Suppressor macrophage (primary cell): ENCODE data around the gene SMCR8.
A peak's percentile ranks its signal among the peaks of the same experiment; 100 is the strongest.
"Not testable (repeated sequence)": the region's sequence is repeated elsewhere in the genome, so short reads cannot be mapped to it uniquely, and the experiment has no call there.

ENCODE experiments used
- DNase-seq, 4 experiments: peaks; one replicate each; pipeline ENCODE4 v3.0.0-alpha.2; 2020 to 2022
- total RNA-seq, 17 experiments: gene quantifications; one replicate each; lab custom pipeline; 2026; ENCODE audit warnings: mixed read lengths in 6 of 17, inconsistent platforms in 3 of 17; lab: John Stamatoyannopoulos, UW

Gene SMCR8, protein sequence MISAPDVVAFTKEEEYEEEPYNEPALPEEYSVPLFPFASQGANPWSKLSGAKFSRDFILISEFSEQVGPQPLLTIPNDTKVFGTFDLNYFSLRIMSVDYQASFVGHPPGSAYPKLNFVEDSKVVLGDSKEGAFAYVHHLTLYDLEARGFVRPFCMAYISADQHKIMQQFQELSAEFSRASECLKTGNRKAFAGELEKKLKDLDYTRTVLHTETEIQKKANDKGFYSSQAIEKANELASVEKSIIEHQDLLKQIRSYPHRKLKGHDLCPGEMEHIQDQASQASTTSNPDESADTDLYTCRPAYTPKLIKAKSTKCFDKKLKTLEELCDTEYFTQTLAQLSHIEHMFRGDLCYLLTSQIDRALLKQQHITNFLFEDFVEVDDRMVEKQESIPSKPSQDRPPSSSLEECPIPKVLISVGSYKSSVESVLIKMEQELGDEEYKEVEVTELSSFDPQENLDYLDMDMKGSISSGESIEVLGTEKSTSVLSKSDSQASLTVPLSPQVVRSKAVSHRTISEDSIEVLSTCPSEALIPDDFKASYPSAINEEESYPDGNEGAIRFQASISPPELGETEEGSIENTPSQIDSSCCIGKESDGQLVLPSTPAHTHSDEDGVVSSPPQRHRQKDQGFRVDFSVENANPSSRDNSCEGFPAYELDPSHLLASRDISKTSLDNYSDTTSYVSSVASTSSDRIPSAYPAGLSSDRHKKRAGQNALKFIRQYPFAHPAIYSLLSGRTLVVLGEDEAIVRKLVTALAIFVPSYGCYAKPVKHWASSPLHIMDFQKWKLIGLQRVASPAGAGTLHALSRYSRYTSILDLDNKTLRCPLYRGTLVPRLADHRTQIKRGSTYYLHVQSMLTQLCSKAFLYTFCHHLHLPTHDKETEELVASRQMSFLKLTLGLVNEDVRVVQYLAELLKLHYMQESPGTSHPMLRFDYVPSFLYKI
- total RNA-seq: 55.7 to 157 (median 110) reads per million in 17 experiments

GRCh38 chr17:18314731-18315561 is at the start of gene SMCR8, which contains the start of gene TOP3A:
Gene SMCR8, plus strand, starts transcription at chr17:18315293. Its CDS starts 497 bp downstream, at chr17:18315790.
Gene TOP3A, minus strand, starts transcription at chr17:18314994. Its CDS starts 216 bp downstream, at chr17:18314778.
- DNase-seq: peak; percentile 97 to 99 (median 98)

DNA sequence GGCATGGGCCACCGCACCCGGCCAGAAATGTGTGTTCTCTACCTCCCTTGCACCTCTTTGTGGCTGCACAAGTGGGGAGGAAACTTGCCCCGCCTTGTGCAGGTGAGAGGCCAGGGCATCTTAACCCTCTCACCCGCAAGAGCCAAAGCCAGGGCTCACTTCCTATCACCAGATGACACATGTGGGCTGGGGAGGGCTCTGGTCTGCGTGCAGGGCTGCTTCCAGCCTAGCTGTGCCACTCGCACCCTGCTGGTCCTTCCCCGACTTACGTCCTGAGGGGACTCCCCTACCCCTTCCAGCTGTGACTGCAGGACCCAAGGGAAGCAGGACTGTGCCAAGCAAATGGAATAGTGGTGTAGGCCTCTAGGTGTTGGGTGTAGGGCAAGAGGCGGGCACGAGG is 47.7 kb upstream of the SMCR8 start:
- DNase-seq: no peak

DNA sequence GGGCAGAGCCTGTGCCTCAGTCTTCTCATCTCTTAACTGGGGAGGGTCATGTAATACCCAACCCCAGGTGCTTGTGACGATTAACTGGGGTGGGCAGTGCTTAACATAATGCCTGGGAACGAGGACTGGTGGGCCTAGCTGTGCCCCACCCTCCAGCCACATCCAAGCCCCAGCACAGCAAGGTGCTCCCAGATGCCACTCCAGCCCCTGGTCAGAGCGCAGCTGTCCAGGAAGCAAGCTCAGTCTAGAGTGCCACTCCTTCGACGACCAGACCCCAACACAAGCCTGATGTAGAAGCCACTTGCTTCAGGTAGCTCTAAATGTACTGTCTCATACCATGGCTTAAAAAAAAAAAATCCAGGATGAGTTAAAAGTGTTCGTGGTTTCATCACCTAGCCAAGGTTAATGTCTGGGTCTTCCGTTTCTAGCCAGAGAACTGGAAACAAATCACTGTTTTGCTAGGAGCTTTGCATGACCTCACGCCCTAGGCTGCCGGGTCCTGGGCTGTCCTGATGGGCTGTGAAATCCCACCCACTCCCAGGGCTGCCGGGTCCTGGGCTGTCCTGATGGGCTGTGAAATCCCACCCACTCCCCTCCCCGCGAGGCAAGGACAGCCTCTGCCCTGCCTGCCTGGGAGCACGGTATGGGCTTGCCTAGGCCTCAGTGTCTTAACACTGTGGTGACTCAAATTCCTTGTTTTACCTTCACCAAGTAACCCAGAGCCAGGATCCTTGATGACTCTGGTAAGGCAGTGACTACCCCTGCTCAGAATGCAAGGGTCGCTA is 47.0 kb upstream of the SMCR8 start:
- DNase-seq: no peak

- no peak for DNase-seq
Observed at GRCh38 chr17:18270046-18270931, 44.8 kb upstream of the SMCR8 start.

GRCh38 chr17:18277076-18277475 is 38.0 kb upstream of the SMCR8 start:
- DNase-seq: no peak

DNA sequence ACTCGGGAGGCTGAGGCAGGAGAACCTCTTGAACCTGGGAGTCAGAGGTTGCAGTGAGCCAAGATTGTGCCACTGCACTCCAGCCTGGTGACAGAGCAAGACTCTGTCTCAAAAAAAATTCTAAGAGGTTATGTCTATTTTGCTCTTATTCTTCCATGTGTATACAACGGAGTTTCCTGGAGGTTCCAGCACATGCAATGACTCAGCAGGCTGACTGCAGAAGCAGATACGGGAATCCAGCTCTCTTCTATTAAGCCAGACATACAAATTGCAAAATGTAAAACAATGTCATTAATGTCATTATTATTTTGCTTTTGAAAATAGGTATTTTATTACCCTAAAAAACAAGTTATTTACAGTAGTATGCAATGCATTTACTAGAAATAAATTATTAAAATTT is 36.2 kb upstream of the SMCR8 start:
- DNase-seq: no peak

GRCh38 chr17:18280249-18280648 is 34.8 kb upstream of the SMCR8 start:
- no peak for DNase-seq

- DNase-seq: no peak
Observed at GRCh38 chr17:18280766-18281371, 34.2 kb upstream of the SMCR8 start.

DNA sequence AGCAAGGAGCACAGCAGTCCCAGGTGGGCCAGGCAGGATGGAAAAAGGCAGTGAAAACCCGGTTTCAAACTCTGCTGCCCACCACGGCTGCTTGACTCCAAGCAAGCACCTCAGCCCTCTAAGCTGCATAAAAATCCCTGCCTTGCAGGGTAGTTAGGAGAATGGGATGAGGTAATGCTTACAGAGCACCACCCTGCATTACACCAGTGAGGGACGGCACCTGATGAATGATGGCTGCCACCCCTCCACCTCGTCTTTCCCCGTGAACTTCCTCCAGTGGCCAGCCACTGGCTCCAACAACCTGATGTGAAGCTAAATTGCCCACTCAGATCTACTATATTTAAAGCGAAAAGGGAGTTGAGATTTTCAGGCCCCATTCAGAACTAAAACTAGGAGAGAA is 33.3 kb upstream of the SMCR8 start:
- DNase-seq: no peak

DNA sequence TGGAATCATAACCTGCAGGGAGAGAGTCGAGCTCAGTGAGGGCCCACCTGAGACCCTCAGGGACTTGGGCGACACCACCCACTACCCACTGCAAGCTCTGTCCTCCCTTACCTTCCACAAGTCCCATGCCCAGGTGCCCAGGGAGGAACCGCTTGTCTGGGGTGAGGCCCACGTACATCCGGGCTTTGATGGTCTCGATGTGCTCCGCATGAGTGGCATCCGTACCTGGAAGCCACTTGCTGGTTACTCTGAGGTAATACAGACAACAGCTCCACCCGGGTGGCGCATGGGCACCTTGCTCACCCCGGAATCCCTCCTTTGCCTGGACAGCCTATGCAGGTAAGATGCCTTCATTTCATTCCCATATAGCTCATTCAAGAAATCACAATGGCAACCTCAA is 29.8 kb upstream of the SMCR8 start:
- DNase-seq: no peak

DNA sequence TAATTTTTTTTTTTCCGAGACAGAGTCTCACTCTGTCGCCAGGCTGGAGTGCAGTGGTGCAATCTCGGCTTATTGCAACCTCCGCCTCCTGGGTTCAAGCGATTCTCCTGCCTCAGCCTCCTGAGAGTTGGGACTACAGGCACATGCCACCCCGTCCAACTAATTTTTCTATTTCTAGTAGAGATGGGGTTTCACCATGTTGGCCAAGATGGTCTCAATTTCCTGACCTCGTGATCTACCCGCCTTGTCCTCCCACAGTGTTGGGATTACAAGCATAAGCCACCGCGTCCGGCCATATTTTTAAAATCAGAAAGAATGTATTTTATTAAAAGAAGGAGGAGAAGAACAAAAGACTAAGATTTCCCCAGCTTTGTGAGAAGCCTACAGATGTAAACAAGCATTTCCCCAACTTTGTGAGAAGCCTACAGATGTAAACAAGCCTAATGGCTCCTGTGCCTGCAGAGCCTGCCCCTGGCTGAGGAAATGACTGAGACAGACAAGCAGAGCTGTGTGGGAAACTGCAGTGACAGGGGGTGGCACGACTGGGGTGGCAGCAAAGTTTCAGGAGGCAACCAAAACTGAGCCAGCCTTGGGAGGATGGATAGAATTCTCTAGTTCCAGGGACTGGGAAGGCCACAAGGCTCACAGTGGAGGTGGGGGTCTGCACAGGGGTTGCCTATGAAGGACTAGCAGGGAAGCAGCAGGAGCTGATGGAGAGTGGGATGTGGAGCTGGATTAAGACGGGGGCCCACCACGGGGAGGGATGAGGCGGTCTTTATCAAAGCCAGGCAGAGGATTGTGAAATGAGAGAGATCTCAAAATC is 23.2 kb upstream of the SMCR8 start:
- no peak for DNase-seq

DNA sequence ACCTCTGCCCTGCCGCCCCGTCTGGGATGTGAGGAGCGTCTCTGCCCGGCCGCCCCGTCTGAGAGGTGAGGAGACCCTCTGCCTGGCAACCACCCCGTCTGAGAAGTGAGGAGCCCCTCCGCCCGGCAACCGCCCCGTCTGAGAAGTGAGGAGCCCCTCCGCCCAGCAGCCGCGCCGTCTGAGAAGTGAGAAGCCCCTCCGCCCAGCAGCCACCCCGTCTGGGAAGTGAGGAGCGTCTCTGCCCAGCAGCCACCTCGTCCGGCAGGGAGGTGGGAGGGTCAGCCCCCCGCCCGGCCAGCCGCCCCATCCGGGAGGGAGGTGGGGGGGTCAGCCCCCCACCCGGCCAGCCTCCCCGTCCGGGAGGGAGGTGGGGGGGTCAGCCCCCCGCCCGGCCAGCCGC is 17.0 kb upstream of the SMCR8 start:
- not testable (repeated sequence) for DNase-seq

DNA sequence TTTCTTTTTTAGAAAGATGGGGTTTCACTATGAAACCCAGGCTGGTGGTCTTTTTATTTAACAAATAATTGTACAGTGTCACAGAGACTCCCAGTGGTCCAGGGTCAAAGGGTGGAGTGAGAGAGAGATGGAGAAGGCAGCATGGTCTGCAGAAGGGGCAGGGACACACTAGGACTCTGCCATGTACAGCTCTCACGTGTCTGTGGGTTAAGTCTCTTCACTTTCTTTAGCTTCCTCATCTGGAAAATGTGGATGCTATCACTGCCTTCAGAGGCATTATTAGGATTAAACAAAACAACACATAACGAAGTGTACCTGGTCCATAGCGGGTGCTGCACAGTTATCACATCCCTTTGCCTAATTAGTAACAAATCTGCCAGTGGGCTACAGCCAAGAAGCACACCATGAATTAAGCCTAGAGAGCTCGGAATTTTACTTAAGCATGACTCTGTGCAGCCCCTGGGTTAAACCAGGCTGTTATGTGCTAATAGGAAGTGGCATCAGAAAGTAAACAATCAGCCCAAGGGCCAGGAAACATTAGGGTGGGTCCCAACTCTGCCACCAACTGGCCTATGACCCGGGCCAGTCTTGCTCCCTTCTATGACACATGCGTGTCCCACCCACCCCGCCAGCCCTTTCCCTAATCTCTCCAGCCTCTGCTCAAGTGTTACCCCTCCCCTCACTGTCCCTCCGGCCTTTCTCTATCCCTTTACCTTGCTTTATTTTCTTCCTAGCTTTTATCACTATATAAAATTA is 14.2 kb upstream of the SMCR8 start:
- peak; percentile 19 to 59 (median 44) for DNase-seq

DNA sequence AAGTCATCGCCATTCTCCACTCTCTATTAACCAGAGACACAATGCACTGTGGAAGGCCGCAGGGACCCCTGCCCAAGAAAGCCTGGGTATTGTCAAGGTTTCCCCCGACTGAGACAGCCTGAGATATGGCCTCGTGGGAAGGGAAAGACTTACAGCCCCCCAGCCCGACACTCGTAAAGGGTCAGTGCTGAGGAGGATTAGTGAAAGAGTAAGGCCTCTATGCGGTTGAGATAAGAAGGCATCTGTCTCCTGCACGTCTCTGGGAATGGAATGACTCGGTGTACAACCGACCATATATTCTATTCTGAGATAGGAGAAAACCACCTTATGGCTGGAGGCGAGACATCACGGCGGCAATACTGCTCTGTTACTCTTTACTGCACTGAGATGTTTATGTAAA is 11.9 kb upstream of the SMCR8 start:
- not testable (repeated sequence) for DNase-seq

GRCh38 chr17:18309202-18309601 is 5.9 kb upstream of the SMCR8 start:
- no peak for DNase-seq

DNA sequence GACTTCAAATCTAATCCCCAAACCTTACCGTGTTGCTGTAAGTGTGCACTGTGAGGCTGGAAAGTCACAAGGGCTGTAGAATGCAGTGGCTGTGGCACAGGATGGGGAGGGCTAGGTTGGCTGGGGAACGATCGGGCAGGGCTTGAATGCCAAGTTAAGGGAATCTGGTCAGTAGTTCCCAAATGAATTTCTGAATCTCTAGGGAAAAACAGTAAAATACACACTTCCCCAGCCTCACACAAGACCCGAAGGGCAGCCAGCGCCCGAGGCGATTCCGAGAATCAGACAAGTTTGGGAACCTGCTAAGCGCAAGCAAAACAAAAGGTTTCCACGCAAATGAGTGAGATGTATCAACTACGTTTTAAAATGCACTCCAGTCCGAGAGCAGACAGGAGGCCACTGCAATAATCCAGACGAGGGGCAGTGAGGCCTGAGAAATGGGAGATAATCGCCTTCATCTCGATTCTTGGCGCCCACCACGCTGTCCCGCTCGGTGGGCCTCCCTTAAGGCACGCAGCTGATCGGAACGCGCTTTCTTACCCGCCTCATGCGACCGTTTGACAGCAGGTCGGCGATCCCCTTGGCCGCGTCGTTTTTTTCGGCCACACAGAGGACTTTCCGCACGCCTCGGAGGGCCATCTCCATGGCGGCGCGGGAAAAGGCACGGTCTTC is 898 bp upstream of the SMCR8 start:
- DNase-seq: peak in 3 of 4 experiments; percentile 16 to 36 (median 23)

DNA sequence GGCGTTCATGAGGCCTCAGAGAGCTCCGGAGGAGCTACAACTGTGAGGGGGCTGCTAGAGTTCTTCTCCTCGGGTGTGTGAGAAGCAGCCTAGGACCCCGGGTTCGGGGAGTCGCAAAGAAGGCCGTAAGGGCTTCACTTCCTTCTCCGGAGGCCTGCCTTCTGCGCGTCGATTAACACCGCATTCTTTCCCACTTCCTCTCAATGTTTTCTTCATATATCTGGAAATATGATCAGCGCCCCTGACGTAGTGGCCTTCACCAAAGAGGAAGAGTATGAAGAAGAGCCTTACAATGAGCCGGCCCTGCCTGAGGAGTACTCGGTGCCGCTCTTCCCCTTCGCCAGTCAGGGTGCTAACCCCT is 449 bp downstream of the SMCR8 start:
- peak; percentile 69 to 82 (median 72) for DNase-seq

- no peak for DNase-seq
Observed at GRCh38 chr17:18315961-18316360, 868 bp downstream of the SMCR8 start.
